HG03060 (cell line): ENCODE data around the gene TMOD4.

Source experiments
- ATAC-seq: cut with Tn5 transposase; IDR thresholded peaks from one replicate; pipeline ENCODE4 v1.9.1; 2021; ENCODE audit warnings: low read depth, moderate number of reproducible peaks; ENCODE audit not compliant: unreplicated experiment

The TMOD4 gene

GRCh38 chr1:151143986-151144385, 31.8 kb downstream of the TMOD4 start:
- no peak for ATAC-seq

- ATAC-seq = no peak
Observed at GRCh38 chr1:151143057-151143435, 32.7 kb downstream of the TMOD4 start.

GRCh38 chr1:151142411-151143056, 33.2 kb downstream of the TMOD4 start:
- ATAC-seq = no peak

- no peak for ATAC-seq
Observed at GRCh38 chr1:151137789-151138188, 38.0 kb downstream of the TMOD4 start.

GRCh38 chr1:151135433-151136385, 40.1 kb downstream of the TMOD4 start:
- no peak for ATAC-seq

- ATAC-seq = no peak
Observed at GRCh38 chr1:151134991-151135390, 40.8 kb downstream of the TMOD4 start.

GRCh38 chr1:151134396-151134795, 41.4 kb downstream of the TMOD4 start:
- no peak for ATAC-seq

- ATAC-seq = no peak
Observed at GRCh38 chr1:151133018-151133806, 42.6 kb downstream of the TMOD4 start.

- no peak for ATAC-seq
Observed at GRCh38 chr1:151132335-151133017, 43.3 kb downstream of the TMOD4 start.

- no peak for ATAC-seq
Observed at GRCh38 chr1:151131701-151132334, 44.0 kb downstream of the TMOD4 start.

GRCh38 chr1:151130987-151131586, 44.7 kb downstream of the TMOD4 start:
- ATAC-seq = no peak

- ATAC-seq = no peak
Observed at GRCh38 chr1:151128800-151129199, 47.0 kb downstream of the TMOD4 start.

GRCh38 chr1:151124763-151125403, 50.9 kb downstream of the TMOD4 start:
- ATAC-seq = no peak
